GM21717 (cell line): ENCODE measurements around the gene S100A12.
"Not testable (repeated sequence)": the region's sequence is repeated elsewhere in the genome, so short reads cannot be mapped to it uniquely, and the experiment has no call there.

Experiments used
- ATAC-seq: cut with Tn5 transposase; IDR thresholded peaks from one replicate; pipeline ENCODE4 v1.9.1; 2021; ENCODE audit warnings: mild to moderate bottlenecking, moderate library complexity; ENCODE audit not compliant: unreplicated experiment

S100A12 gene

GRCh38 chr1:153375511-153375910 is at the start of gene S100A12:
Gene S100A12, minus strand, starts transcription at chr1:153375621. Its CDS starts 1,029 bp downstream, at chr1:153374592.
- no peak for ATAC-seq

GRCh38 chr1:153422450-153423068 is 47.1 kb upstream of the S100A12 start:
- no peak for ATAC-seq

- ATAC-seq: no peak
Observed at GRCh38 chr1:153420306-153420705, 44.9 kb upstream of the S100A12 start.

- ATAC-seq: not testable (repeated sequence)
Observed at GRCh38 chr1:153419436-153419793, 44.0 kb upstream of the S100A12 start.

- ATAC-seq: not testable (repeated sequence)
Observed at GRCh38 chr1:153418758-153419435, 43.5 kb upstream of the S100A12 start.

- no peak for ATAC-seq
Observed at GRCh38 chr1:153417136-153417888, 41.9 kb upstream of the S100A12 start.

GRCh38 chr1:153415850-153416570 is 40.6 kb upstream of the S100A12 start, which contains the start of gene S100A7A:
Gene S100A7A, plus strand, starts transcription at chr1:153416520. Its CDS starts 1,563 bp downstream, at chr1:153418083.
- no peak for ATAC-seq

GRCh38 chr1:153413961-153414360 is 38.5 kb upstream of the S100A12 start:
- not testable (repeated sequence) for ATAC-seq

GRCh38 chr1:153407274-153407673 is 31.9 kb upstream of the S100A12 start:
- not testable (repeated sequence) for ATAC-seq

GRCh38 chr1:153405825-153406599 is 30.6 kb upstream of the S100A12 start:
- ATAC-seq: not testable (repeated sequence)

- ATAC-seq: no peak
Observed at GRCh38 chr1:153404768-153405167, 29.3 kb upstream of the S100A12 start.

GRCh38 chr1:153404086-153404635 is 28.7 kb upstream of the S100A12 start:
- ATAC-seq: no peak

- ATAC-seq: no peak
Observed at GRCh38 chr1:153403421-153404085, 28.1 kb upstream of the S100A12 start.

GRCh38 chr1:153402226-153402625 is 26.8 kb upstream of the S100A12 start:
- no peak for ATAC-seq

- no peak for ATAC-seq
Observed at GRCh38 chr1:153401461-153401860, 26.0 kb upstream of the S100A12 start.

- ATAC-seq: no peak
Observed at GRCh38 chr1:153400244-153400643, 24.8 kb upstream of the S100A12 start.

GRCh38 chr1:153399401-153400055 is 24.1 kb upstream of the S100A12 start:
- no peak for ATAC-seq

GRCh38 chr1:153397924-153398651 is 22.7 kb upstream of the S100A12 start:
- no peak for ATAC-seq
